Measurements from ENCODE around the gene LMBRD2.

- TF ChIP-seq POLR2AphosphoS5 (IDR thresholded peaks at IDR 0.05; ENCODE audit: low read depth, low read length) (no peak), TAF1 (IDR thresholded peaks at IDR 0.05; ENCODE audit: borderline replicate concordance, insufficient read depth, low read length) (no peak), SIN3A (IDR thresholded peaks at IDR 0.05; ENCODE audit: borderline replicate concordance, insufficient read depth, low read length) (no peak), FOXP2 (optimal IDR thresholded peaks at IDR 0.05; ENCODE audit: borderline replicate concordance, extremely low read depth, extremely low read length, insufficient read depth) (no peak)
Measured at GRCh38 chr5:36170832-36171424, 19.2 kb upstream of the LMBRD2 start.

Data from PFSK-1 (cell line).